HG03108 (cell line): ENCODE data around the gene TNFSF18.

Source experiments
- ATAC-seq: cut with Tn5 transposase; IDR thresholded peaks from one replicate; pipeline ENCODE4 v1.9.1; 2021; ENCODE audit warnings: moderate library complexity; ENCODE audit not compliant: unreplicated experiment

TNFSF18 gene

DNA sequence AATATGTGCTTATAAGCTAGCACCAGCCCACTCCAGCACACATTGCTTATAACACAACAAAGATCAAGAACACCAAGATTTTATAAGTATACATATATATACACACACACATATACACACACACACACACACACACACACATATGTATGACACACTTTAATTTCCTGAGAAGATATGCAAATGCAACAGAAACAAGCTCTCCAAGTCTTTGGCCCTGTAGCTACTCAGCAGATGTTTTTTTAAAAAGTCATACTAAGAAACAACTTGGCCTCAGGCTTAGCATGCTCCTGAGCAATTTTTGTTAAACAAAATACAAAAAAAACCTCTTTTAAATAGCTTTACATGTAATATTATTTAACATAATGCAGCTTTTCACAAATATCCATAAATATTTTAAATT is 11.1 kb downstream of the TNFSF18 start:
- no peak for ATAC-seq

- no peak for ATAC-seq
These were observed 11.7 kb downstream of the TNFSF18 start for GRCh38 chr1:173038875-173039554.

DNA sequence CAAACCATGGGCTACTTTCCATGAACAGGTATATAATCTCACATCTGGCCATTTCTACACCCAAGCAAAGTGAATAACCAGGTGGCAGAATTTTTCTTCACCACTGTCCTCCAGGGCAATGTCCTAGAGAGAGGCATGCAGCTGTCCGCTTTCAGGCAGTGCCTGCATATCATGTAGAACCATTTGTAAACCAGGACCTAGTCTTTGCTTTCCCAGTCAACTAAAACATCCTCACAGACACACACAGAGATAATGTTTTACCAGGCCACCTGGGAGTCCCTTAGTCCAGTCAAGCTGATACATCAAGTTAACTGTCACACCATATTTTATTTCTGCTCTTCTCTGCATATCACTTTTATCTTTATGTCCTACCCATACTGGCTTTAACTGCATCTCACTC is 26.2 kb downstream of the TNFSF18 start:
- no peak for ATAC-seq

GRCh38 chr1:173023343-173023742 is 27.4 kb downstream of the TNFSF18 start:
- no peak for ATAC-seq

GRCh38 chr1:173020138-173020750 is 30.5 kb downstream of the TNFSF18 start:
- peak; percentile 92 for ATAC-seq

- no peak for ATAC-seq
These were observed 32.9 kb downstream of the TNFSF18 start for GRCh38 chr1:173017792-173018191.

- no peak for ATAC-seq
These were observed 34.3 kb downstream of the TNFSF18 start for GRCh38 chr1:173016419-173016818.

DNA sequence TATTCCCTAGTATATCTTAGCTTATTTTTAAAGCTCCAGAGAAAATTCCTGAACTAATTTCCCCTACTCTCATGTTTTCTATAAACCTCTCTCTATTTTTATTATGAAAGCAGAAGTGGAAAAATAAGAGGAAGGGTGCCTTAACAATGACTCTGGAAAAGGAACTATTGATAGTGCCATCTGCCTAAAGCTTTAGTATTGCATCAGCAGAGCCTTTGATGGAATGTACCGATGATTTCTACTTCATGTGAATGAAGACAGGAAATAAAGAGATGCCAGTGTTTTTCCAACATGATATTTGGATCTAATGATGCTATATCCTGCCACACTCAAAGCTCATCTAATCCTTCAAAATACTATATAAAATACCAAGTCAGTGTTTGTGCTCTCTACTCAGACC is 35.1 kb downstream of the TNFSF18 start:
- ATAC-seq = no peak

GRCh38 chr1:173014160-173014559 is 36.6 kb downstream of the TNFSF18 start:
- ATAC-seq = no peak

DNA sequence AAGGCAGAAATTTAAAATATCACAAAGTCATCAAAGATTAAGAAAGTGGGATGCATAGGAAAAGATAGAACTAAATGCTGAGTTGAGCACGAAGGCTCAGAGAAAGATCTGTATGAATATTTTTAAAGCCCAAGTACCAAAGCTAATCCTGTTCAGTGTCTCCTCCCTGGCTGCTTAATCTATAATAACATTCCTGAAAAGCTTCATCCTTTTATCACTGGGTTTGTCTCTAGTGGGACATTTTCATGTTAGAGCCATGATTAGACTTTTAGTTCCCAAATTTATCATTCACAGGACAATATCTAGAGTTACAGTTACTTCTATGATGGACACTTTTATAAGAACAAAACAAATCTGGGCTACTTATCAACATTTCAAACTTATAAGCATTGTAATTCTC is 38.6 kb downstream of the TNFSF18 start:
- no peak for ATAC-seq

DNA sequence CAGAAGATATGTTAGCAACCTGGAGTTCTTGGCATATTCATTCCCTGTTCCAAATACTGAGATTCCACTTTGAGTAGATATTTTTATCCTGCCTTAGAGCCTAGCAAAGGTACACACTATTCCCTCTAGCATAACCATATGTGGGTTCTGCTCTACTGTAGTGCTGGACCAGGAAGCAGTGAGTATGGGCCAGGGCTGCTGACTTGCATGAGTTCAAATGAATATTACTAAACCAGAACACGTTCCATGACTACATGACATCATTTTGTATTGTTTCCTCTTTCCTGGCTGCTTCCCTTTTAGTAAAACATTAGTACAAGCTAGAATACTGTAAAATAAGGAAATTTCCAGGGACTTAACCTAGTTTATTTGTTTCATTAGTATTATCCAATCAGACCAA is 41.1 kb downstream of the TNFSF18 start:
- ATAC-seq = no peak

- no peak for ATAC-seq
These were observed 45.4 kb downstream of the TNFSF18 start for GRCh38 chr1:173005196-173005864.

DNA sequence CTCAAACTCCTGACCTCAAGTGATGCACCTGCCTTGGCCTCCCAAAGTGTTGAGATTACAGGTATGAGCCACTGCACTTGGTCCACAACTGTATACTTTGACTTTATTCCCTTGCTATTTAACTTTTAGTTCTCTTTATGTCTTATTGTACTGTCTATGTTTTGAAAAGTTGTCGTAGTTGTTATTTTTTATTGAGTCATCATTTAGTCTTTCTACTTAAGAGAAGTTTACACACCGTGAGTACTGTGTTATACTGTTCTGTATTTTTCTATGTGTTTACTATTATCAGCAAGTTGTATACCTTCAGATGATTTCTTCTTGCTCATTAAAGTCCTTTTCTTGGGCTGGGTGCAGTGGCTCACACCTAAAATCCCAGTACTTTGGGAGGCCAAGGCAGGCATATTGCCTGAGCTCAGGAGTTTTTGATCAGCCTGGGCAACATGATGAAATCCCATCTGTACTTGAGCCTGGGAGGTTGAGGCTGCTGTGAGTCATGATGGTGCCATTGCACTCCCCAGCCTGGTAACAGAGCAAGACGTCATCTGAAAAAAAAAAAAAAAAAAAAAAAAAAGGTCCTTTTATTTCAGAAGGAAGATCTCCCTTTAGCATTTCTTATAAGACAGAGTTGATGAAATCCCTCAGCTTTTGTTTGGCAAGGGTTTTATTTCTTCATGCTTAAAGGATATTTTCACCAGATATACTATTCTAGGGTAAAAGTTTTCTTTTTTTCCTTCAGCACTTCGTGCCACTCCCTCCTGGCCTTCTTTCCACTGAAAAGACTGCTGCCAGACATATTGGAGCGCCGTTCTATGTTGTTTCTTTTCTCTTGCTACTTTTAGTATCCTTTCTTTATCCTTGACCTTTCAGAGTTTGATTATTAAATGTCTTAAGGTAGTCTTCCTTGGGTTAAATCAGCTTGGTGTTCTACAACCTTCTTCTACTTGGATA is 47.6 kb downstream of the TNFSF18 start:
- ATAC-seq = no peak

DNA sequence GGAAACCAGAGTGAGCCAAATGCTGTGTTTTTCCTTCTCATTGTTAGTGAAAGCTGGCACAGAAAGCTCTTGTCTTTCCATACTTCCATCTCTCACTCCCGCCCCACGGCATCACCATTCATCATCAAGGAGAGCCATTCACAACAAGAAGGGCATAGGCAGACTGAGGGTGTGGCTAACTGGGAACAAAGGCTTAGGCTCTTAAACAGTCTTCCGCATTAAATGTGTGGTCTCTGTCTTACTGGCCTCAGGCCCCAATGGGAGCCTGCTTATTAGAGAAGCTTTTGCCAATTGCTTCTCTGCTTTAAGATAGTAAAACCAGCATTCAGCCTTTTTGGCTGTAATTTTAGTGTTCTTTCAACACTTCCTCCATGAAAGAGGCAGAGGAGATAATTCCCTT is 51.4 kb downstream of the TNFSF18 start:
- no peak for ATAC-seq

GRCh38 chr1:172997941-172998361 is 52.8 kb downstream of the TNFSF18 start:
- no peak for ATAC-seq

GRCh38 chr1:172993640-172994039 is 57.1 kb downstream of the TNFSF18 start:
- ATAC-seq = no peak

DNA sequence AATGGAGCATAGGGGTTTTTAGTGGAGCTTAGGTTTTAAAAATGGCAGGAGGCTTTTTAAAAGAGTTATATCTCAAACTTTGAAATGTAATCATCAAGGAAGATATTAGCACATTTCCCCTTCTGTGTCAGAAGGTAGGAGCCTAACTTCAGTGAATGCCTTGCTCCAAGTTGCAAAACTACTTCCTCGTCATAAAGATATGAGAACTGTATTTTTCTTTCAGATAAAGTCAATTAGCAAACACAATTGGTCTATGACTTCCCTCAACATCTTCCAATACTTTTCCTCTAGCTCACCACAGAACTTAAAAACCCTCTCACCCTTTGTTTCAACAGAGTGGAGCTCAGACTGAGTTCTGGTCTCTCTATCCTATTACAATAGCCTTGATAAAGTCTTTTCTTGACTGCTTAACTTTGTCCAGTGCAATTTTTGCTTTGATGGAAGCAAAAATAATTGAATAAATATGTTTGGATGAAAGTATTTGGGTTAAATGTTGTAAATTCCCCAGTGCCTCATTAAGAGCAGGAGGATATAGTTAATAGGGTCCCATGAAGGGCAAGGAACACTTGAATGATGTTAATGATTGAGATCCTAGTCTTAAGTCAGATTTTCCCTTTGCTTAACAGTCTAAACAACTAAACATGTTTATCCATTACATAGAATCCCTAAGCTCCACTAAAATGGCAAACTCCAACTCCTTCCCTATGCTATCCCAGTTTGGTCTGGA is 58.9 kb downstream of the TNFSF18 start:
- ATAC-seq = no peak

DNA sequence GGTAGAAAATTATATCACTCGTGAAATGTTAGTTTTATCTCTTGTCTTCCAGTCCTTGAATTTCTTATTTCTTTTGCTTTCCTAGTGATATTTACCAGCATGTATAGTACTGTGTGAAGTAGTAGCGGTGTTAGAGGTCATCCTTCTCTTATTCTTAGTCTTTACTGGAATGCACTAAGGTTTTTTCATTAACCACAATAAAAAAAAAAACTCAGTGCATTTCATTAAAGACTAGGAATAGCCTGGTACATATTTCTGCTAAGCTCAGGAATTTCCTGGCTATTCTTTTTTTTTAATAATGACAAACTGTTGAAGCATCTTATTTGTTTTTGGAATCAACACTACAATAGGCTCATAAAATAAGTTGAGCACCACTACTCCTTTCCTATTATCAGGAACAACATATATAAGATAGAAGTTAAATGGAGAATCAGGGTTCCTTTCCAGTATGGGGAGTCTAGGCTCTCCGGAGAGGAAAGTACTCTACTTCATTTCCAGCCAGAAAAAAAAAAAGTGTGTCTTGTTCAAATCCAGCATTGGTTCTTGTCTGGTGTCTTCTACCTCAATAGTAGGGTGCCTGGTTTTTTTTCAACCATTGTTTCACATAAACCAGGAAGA is 60.0 kb downstream of the TNFSF18 start:
- no peak for ATAC-seq
